GM10248 (cell line): ENCODE measurements around the gene RABIF.
"Not testable (repeated sequence)": the region's sequence is repeated elsewhere in the genome, so short reads cannot be mapped to it uniquely, and the experiment has no call there.

ENCODE experiments used
- CTCF ChIA-PET: fragments of 300-600 bp; sonication (Branson Sonifier 250); formaldehyde crosslinking; extraction: SDS; loops from one replicate; lab custom pipeline; 2021; ENCODE audit warnings: antibody characterized with exemption; lab: Yijun Ruan, JAX
- POLR2A ChIA-PET: fragments of 350-650 bp; sonication (Branson Sonifier 250); formaldehyde crosslinking; extraction: SDS; loops from one replicate; lab custom pipeline; 2020; ENCODE audit warnings: antibody characterized with exemption; lab: Yijun Ruan, JAX
- DNase-seq: peaks from one replicate; pipeline ENCODE4 v3.0.0; 2012; ENCODE audit errors: extremely low spot score
- TF ChIP-seq, protein P1 (sequence below): IDR thresholded peaks from 2 replicates; pipeline ENCODE4 v1.5.1; 2012; ENCODE audit warnings: mild to moderate bottlenecking, low read depth; ENCODE audit errors: extremely low read depth, missing control alignments, control extremely low read depth

RABIF gene

GRCh38 chr1:202908998-202909397 is 20.0 kb upstream of the RABIF start:
- TF ChIP-seq, protein P1, sequence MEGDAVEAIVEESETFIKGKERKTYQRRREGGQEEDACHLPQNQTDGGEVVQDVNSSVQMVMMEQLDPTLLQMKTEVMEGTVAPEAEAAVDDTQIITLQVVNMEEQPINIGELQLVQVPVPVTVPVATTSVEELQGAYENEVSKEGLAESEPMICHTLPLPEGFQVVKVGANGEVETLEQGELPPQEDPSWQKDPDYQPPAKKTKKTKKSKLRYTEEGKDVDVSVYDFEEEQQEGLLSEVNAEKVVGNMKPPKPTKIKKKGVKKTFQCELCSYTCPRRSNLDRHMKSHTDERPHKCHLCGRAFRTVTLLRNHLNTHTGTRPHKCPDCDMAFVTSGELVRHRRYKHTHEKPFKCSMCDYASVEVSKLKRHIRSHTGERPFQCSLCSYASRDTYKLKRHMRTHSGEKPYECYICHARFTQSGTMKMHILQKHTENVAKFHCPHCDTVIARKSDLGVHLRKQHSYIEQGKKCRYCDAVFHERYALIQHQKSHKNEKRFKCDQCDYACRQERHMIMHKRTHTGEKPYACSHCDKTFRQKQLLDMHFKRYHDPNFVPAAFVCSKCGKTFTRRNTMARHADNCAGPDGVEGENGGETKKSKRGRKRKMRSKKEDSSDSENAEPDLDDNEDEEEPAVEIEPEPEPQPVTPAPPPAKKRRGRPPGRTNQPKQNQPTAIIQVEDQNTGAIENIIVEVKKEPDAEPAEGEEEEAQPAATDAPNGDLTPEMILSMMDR = no peak
- POLR2A ChIA-PET = no interaction called here
- no peak for DNase-seq
- CTCF ChIA-PET = interaction anchor here (1.1 to 1.2 kb wide), 4 partner anchors 12 to 91 kb away, joined by 3 to 4 read pairs (median 3); partner anchors contain the start of gene KLHL12

DNA sequence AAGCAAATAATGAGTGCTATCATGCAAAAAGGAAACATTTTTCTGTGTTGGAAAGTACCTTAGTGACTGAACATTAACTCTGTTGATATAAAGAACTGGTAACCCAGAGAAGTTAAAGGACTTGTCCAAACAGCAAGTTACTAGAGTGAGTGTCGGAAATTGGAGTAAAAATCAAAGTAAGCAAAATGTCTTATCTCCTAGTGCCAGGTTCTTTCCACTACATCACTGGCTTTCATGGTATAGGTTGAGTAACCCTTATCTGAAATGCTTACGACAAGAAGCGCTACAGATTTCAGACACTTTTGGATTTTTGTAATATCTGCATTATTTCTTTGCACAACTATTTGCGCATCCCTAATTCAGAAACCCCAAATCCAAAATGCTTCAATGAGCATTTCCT is 16.4 kb upstream of the RABIF start:
- no peak for DNase-seq
- POLR2A ChIA-PET = interaction anchor here (0.7 kb wide), 1 partner anchor 50 kb away, joined by 4 read pairs; no protein-coding TSS in a partner anchor

DNA sequence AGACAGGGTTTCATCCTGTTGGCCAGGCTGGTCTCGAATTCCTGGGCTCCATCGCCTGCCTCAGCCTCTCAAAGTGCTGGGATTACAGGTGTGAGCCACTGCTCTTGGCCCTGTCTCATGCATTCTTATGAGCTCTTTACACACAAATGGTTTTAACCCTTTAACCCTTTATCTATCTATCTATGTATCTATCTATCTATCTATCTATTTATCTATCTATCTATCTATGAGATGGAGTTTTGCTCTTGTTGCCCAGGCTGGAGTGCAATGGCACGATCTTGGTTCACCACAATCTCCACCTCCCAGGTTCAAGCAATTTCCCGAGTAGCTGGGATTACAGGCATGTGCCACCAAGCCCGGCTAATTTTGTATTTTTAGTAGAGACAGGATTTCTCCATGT is 14.9 kb upstream of the RABIF start:
- DNase-seq, POLR2A ChIA-PET, CTCF ChIA-PET: not testable (repeated sequence)

More for the DNA sequence above, 16.4 kb upstream of the RABIF start:
- TF ChIP-seq, protein P1 = no peak
- CTCF ChIA-PET = no interaction called here

DNA sequence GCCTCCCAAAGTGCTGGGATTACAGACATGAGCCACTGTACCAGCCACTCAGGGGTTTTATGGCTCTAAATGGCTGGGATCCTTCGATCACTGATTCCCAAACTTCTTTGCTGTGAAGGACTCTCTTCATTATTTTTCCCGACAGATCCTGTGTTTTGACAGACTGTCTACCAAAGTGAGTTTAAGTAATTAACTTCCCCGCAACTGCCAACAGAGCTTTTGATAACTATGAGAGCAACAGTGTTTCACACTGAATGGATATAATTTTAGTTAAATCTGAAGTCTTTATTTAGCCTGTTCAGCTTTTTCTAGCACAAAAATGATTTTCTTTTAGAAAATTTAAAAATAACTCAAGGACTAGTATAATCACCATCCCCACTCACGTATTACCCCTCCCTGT is 12.6 kb upstream of the RABIF start:
- TF ChIP-seq, protein P1 = no peak
- POLR2A ChIA-PET = no interaction called here
- CTCF ChIA-PET = no interaction called here
- no peak for DNase-seq

DNA sequence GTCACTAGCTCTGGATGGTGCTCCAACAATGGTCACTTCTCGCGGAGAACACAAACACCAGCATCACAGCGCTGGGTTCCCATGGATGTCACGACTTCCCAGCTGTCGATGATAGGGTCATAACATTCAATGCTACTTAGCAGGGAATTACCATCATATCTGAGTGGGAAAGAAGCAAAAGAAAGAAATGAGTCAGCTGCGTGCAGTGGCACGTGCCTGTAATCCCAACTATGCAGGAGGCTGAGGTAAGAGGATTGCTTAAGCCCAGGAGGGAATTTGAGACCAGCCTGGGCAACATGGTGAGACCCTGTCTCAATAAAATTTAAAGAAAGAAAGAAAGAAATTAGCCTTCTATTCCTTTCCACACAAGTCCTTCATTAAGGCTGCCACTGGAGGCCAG is 3.6 kb upstream of the RABIF start:
- TF ChIP-seq, protein P1 = no peak
- DNase-seq = no peak
- CTCF ChIA-PET = no interaction called here
- POLR2A ChIA-PET = no interaction called here

DNA sequence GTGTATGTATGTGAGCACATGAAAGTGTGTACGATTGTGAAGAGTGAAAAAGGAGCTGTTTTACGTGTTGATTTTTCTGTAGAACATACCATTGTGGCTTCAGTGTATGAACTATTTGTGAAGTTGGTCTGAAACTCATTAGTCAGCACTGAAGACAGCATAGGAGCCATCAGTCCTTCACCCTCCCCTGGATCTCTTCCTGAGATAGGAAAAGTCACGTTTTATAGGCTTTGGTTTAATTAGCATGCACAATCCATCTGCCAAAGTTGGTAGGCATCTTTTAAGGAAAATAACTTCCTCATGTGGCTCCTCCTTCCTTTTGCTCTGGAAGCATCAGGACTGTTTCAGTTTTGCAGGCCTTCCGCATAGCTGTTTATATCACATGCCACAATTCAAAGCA is 1.4 kb upstream of the RABIF start:
- POLR2A ChIA-PET = no interaction called here
- CTCF ChIA-PET = interaction anchor here (1.2 to 1.5 kb wide), 3 partner anchors 9 to 19 kb away, joined by 3 to 6 read pairs (median 3); no protein-coding TSS in a partner anchor
- TF ChIP-seq, protein P1 = no peak
- DNase-seq = no peak

DNA sequence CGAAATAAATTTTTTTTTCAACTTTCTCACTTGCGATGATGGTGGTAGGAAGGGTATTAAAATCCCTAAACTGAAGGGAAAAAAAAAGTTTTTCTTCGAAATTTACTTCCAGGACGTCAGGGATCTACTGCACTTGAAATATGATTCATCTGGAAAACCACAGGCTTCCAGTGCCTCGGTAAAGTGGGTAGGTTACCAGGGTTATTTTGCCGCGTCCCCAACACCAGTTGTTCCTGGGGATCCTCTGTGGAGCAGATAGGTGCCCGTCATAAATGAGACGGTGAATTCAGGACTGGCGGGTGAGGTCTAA is 773 bp downstream of the RABIF start:
- DNase-seq = no peak
- TF ChIP-seq, protein P1 = no peak
- ChIA-PET CTCF (interaction anchor here (1.0 to 1.4 kb wide), 4 partner anchors 25 to 111 kb away, joined by 3 to 5 read pairs (median 3); no protein-coding TSS in a partner anchor), POLR2A (no interaction called here)
